Measurements from ENCODE around the gene IL1A.
A peak's percentile ranks its signal among the peaks of the same experiment; 100 is the strongest.

Gene IL1A

GRCh38 chr2:112818094-112818902 lies 34.0 kb upstream of the IL1A start:
- no peak for DNase-seq

GRCh38 chr2:112817082-112817689 lies 32.9 kb upstream of the IL1A start:
- no peak for DNase-seq

- DNase-seq = no peak
Measured at GRCh38 chr2:112814278-112814677, 30.0 kb upstream of the IL1A start.

- DNase-seq = no peak
Measured at GRCh38 chr2:112813280-112813966, 29.1 kb upstream of the IL1A start.

GRCh38 chr2:112812318-112813267 lies 28.3 kb upstream of the IL1A start:
- no peak for DNase-seq

GRCh38 chr2:112811841-112812306 lies 27.6 kb upstream of the IL1A start:
- DNase-seq = peak; percentile 3

- DNase-seq = no peak
Measured at GRCh38 chr2:112811276-112811831, 27.1 kb upstream of the IL1A start.

GRCh38 chr2:112809112-112809511 lies 24.8 kb upstream of the IL1A start:
- DNase-seq = no peak

- no peak for DNase-seq
Measured at GRCh38 chr2:112807233-112807807, 23.0 kb upstream of the IL1A start.

GRCh38 chr2:112805542-112805941 lies 21.2 kb upstream of the IL1A start:
- no peak for DNase-seq

- no peak for DNase-seq
Measured at GRCh38 chr2:112803691-112804521, 19.6 kb upstream of the IL1A start.

- no peak for DNase-seq
Measured at GRCh38 chr2:112800881-112801583, 16.7 kb upstream of the IL1A start.

- DNase-seq = no peak
Measured at GRCh38 chr2:112798979-112799975, 15.0 kb upstream of the IL1A start.

GRCh38 chr2:112796486-112796885 lies 12.2 kb upstream of the IL1A start:
- DNase-seq = no peak

GRCh38 chr2:112795774-112796173 lies 11.5 kb upstream of the IL1A start:
- DNase-seq = no peak

GRCh38 chr2:112794841-112795240 lies 10.5 kb upstream of the IL1A start:
- DNase-seq = no peak

GRCh38 chr2:112794131-112794733 lies 9.9 kb upstream of the IL1A start:
- peak; percentile 34 for DNase-seq

GRCh38 chr2:112793449-112793978 lies 9.2 kb upstream of the IL1A start:
- no peak for DNase-seq
